ENCODE data around the gene SCAPER.

GRCh38 chr15:76345583-76345879 lies 559.6 kb downstream of the SCAPER start:
- TF ChIP-seq YY1 (IDR thresholded peaks at IDR 0.05) (no peak), CTCF (IDR thresholded peaks at IDR 0.05; ENCODE audit: low read depth, low read length, missing input control) (no peak), REST (IDR thresholded peaks at IDR 0.05) (no peak), FOXA2 (IDR thresholded peaks at IDR 0.05) (no peak), RAD21 (IDR thresholded peaks at IDR 0.05) (no peak), GABPA (IDR thresholded peaks at IDR 0.05 in 1 of 2, conservative IDR thresholded peaks at IDR 0.05 in 1 of 2) (no peak), ZBTB33 (IDR thresholded peaks at IDR 0.05) (no peak), FOXA1 (IDR thresholded peaks at IDR 0.05) (no peak), TAF1 (conservative IDR thresholded peaks at IDR 0.05) (no peak), SP1 (IDR thresholded peaks at IDR 0.05) (no peak)
